Ramos (cell line): ENCODE results near the gene ALKBH6.
"Not testable (repeated sequence)": the region's sequence is repeated elsewhere in the genome, so short reads cannot be mapped to it uniquely, and the experiment has no call there.

Experiments used
- in situ Hi-C: fragments of 300-500 bp; cut with MboI; formaldehyde crosslinking; loops from one replicate; pipeline ENCODE4 v1.14.3; 2022; ENCODE audit warnings: low sequenced_read_pairs; ENCODE audit not compliant: unreplicated experiment

ALKBH6 gene

DNA sequence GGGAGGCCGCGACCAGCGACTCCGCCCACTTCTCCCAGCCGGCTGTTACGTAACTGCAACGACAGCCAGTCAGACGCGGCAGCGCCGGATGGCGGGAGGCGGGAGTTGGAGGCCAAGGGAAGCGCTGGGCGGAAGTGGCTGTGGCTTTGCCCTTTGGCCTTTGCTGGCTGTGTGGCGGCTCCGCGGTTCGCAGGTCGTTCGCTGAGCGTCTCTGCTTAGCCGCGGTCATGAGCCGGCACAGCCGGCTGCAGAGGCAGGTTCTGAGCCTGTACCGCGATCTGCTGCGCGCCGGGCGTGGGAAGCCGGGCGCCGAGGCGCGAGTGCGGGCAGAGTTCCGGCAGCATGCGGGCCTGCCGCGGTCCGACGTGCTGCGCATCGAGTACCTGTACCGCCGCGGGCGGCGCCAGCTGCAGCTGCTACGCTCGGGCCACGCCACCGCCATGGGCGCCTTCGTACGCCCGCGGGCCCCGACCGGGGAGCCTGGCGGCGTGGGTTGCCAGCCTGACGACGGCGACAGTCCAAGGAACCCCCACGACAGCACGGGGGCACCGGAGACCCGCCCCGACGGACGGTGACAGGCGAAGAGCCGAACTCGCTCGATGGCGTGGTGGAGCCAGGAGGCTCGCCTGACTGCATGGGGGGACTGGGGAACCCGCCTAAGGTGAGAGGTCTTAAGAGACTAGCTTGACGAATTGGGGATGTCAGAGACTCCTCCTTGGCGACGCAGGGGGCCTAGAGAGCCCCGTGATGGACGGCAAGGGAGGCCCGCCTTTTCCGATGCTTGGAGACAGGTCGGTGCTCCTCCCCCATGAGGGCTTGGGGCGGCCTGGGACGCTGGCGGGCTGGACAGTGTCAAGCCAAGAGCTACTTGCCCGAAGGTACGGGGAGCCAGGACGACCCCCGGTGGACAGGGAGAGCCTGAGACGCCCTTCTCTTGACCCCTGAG is 18.7 kb downstream of the ALKBH6 start, which contains the start of gene SDHAF1:
SDHAF1 (plus strand) TSS at position 141 of the 946 bp plus-strand sequence; CDS start at position 228, 87 bp downstream.
- in situ Hi-C loops = no loop called here

DNA sequence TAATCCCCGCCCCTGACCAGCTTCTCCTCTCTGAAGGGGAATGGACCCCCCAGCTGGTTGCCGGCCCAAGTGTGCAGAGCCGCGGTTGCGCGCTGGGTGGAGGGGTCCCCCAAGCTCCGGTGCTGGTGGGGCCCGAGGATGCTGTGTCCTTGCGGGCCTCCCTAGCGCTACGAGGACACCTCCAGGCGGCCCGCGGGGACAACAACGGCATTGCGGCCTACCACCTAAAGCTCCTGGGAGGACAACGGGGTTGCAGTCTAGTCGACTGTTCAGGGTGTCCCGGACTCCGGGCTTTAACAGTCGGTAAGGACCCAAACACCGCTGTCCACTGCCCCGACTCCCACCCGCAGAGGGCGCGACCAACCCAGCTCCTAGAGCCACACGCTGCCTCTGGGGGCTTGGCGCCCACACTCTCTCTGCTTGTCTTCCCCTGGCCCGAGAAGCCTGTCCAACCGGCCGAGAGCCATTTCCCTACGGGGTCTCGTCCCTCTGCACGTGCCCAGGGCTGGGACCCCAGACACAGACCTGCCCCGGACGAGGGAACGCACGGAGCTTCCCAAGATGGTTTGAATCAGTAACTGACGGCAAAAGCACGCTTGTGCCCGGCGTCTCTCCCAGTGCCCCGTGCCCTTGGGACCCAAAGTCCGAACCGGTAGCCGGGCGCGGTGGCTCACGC is 20.0 kb downstream of the ALKBH6 start:
- in situ Hi-C loops = no loop called here

DNA sequence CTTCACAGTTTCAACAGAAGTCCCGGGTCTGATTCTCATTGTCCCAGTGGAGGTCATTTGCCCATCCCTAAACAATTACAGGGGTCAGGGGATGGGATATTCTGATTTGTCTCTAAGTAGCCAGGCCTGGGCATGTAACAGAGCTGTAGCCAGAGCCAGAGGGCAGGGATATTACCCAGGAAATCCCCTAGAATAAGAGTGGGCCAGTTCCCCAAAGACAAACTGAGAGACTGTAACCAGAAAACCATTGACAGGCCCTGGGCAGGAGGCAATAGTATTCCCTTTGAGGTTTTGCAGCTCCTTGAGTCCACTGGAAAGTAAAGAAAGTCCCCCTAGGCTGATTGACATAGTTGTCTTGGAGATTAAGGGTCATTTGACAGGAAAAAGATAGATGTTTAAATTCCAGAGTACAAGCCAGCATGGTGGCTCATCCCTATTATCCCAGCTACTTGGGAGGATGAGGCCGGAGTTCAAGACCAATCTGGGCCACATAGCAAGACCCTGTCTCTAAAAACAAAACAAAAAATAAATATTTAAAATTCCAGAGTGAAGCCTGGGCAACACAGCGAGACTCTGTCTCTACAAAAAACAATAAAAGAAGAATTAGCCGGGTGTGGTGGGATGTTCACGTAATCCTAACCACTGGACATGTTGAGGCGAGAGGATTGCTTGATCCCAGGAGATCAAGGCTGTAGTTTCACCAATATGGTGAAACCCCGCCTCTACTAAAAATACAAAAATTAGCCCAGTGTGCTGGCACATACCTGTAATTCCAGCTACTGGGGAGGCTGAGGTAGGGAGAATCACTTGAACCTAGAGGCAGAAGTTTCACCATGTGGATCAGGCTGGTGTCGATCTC is 20.9 kb downstream of the ALKBH6 start:
- in situ Hi-C loops = no loop called here

DNA sequence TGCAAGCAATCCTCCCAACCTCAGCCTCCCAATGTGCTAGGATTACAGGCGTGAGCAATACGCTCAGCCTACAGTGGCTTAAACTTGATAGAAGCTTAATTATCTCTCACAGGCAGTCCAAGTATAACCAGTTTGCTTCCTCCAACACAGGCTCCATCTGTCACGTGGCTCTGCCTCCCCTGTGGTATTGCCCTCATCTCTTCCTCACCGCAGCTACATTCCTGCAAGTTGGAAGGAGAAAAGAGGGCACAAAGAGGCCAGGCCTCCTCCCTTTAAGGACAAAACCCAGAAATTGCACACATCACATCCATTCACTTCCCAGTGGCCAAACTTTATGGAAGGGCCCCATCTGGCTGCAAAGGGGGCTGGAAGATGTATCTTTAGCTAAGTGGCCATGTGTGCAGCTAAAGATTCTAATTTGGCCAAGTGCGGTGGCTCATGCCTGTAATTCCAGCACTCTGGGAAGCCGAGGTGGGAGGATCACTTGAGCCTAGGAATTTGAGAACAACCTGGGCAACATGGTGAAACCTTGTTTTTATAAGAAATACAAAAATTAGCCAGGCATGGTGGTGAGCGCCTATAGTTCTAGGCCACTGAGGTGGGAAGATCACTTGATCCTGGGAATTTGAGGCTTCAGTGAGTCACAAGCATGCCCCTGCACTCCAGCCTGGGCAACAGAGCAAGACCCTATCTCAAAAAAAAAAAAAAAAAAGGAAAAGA is 22.1 kb downstream of the ALKBH6 start:
- in situ Hi-C loops = no loop called here

DNA sequence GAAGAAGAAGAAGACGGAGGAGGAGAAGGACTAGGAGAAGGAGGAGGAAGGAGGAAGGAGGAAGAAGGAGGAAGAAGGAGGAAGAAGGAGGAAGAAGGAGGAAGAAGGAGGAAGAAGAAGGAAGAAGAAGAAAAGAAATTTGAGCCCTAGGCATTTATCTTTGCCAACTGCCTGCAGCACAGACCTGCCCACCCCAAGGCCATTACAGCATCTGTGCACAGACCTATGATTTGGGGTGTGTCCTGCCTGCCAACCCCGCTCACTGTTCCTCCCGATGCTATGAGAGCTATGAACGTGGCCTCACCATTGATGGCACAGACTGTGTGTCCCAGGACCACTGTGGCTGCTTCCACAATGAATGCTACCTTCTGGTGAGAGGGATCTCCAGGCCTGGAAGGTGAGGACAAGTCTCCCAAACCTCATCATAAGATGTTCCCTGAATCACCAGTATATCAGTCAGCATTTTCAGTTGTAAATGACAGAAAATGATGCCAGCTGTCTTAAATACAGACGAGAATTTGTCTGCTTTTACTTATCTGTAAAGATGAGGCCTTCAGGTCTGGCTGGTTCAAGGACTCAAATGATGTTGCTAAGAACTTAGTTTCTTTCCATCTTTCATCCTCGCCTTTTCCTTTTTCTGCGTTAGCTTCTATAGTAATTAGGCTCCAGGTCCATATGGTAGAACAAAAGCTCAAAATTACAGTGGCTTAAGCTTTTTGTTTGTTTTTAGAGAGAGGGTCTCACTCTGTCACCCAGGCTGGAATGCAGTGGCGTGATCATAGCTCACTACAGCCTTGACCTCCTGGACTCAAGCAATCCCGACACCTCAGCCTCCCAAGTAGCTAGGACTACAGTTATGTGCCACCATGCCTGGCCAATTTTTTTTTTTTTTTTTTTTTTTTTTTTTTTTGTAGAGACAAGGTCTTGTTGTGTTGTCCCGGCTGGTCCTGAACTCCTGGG is 23.0 kb downstream of the ALKBH6 start:
- in situ Hi-C loops = no loop called here

DNA sequence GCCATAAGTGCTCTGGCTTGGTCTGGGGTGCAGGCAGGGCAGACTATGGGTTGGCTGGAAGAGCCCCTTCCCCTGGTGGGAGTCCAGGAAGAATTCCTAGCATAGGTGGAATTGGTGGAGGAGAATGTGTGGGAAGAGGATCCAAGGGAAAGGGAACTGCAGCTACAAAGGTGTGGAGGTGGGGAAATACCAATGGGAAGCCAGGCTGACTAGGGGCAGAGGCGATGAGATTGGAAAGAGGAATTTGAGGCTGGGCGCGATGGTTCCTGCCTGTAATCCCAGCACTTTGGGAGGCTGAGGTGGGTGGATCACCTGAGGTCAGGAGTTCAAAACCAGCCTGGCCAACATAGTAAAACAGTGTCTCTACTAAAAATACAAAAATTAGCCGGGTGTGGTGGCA is 23.9 kb downstream of the ALKBH6 start:
- in situ Hi-C loops = no loop called here

DNA sequence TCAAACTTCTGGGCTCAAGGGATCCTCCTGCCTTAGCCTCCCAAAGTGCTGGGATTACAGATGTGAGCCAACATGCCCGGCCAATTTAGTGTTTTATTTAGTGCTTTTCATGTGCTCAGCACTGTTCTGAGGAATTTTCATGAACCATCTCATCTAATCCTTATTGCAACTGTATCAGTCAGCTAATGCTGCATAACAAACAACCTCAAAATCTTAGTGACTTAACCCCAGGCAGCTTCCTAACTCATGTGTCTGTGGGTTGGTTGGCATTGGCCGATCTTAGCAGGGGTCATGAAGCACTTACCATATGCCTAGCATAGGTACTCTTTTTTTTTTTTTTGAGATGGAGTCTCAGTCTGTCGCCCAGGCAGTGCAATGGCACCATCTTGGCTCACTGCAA is 25.2 kb downstream of the ALKBH6 start:
- in situ Hi-C loops = no loop called here

DNA sequence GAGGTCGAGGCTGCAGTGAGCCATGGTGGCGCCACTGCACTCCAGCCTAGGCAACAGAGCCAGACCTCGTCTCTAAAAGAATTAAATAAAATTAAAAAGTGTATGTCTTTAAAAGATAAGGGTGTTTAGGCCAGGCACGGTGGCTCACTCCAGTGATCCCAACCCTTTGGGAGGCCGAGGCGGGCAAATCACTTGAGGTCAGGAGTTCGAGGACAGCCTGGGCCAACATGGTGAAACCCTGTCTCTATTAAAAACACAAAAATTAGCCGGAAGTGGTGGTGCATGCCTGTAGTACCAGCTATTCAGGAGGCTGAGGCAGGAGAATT is 26.5 kb downstream of the ALKBH6 start:
- in situ Hi-C loops = no loop called here

DNA sequence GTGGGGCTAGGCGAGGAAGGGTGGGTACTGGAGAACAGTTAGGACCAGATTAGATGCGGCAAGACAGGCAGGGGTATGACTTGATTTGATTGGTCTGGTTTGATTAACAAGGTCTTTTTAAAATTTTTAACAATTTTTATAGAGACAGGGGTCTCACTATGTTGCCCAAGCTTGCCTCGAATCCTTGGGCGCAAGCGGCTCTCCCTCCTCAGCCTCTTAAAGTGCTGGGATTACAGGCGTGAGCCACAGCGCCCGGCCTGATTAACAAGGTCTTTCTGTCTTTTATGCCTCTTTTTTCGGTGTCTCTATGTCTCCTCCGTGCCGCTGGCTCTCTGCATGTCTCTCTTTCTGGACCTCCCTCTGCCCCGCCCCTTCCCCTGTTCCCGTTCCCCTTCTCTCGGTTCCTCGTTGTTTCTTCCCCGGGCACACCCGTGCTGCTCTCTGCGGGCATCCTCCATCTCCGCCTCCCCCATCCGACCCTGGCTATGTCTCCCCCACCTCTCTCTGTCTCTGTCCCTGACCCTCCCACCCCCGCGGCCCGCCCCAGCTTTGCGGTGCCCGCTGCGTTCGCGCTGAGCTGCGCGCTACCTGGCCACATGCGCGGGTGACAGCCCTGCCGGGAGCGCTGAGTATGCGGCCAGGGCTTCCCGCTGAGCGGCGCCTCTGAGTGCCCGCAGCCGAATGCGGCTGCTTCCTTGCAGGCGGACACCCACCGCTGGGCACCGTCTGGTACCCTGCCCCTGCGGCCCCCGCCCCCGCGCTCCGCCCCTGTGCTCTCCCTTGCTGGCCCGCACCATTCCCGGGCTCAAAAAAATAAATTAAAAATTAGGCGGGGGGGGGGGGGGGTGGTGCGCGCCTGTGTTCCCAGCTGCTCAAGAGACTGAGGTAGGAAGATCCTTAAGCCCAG is 27.1 kb downstream of the ALKBH6 start:
- in situ Hi-C loops = no loop called here

DNA sequence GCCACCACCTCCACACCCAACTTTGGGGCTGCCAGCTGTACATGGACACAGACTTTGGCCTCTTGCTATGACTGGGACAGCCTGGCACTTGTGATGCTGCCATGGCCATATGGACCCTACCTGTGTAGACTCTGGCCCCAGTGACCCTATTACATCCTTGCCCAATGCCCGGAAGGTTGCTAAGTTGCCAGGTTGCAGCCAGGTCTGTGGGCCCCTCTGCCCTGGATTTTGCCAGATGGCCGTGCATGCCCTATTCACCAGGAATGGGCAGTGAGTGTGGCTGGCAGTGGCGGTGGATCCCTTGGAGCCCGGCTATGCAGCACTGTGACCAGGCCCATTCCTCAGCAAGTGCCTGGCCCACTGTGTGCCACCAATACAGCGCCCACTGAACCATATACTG is 27.9 kb downstream of the ALKBH6 start:
- in situ Hi-C loops = no loop called here

DNA sequence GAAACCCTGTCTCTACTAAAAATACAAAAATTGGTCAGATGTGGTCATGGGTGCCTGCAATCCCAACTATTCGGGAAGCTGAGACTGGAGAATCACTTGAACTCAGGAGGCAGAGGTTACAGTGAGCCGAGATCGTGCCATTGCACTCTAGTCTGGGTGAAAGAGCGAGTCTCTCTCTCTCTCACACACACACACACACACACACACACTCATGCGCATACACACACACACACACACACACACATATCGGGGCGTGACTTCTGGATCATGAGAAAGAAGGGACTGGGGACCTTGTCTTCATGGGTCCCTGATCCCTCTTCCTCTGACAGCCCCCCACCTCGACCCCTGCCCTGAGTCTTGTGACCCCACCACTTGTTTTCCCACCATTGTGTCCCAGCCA is 30.8 kb downstream of the ALKBH6 start:
- in situ Hi-C loops = no loop called here

DNA sequence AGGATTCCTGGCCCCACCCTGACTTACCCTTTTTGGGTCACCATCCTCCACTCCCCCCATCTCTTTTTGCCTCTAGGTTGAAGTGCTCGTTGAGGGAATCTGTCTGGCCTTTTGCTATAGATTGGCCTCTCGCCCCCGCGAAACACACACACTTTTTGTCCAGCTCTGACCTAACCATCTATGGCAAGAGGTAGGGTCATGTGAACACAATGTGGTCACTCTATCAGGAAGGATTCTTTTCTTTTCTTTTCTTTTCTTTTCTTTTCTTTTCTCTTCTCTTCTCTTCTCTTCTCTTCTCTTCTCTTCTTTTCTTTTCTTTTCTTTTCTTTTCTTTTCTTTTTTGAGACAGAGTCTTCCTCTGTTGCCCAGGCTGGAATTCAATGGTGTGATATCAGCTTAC is 33.0 kb downstream of the ALKBH6 start:
- in situ Hi-C loops = not testable (repeated sequence)

DNA sequence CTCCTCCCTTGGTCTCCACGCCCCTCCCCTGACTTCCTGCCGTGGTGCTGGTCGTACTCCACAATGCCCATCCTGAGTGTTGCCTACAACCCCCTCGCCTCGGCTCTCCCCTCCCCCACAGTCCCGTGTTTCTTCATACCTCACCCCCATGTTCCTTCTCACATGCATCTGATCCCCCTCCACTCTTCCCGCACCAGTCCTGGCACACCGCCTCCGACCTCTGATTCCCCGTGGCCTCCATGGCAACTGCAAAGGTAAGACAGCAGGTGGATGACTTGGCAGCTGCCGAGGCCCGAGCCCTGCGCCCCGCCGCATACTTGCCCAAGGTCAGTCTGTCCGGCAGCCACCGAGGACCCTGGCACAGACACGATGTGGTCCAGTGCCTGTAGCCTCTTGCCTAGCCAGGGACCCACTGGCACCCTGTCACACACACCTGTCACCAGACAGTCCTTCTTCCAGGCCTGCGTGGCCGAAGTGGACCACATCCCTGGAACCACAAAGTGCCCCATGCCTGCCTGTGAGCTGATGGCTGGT is 35.1 kb downstream of the ALKBH6 start:
- in situ Hi-C loops = no loop called here

DNA sequence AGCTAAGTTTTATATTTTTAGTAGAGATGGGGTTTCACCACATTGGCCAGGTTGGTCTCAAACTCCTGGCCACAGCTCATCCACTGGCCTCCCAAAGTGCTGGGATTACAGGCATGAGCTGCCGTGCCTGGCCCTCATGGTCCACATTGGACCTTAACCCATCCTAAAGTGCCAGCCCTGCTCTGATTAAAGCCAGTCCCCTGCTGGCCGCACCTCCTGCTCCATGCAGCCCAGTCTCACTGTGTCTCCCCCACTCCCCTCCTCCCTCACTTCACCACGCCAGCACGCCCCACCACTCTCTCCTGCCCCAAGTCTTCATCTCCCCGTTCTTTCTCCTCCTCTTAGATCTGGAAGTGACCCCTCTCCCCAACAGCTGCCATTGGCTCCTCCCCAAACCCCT is 35.7 kb downstream of the ALKBH6 start:
- in situ Hi-C loops = no loop called here

DNA sequence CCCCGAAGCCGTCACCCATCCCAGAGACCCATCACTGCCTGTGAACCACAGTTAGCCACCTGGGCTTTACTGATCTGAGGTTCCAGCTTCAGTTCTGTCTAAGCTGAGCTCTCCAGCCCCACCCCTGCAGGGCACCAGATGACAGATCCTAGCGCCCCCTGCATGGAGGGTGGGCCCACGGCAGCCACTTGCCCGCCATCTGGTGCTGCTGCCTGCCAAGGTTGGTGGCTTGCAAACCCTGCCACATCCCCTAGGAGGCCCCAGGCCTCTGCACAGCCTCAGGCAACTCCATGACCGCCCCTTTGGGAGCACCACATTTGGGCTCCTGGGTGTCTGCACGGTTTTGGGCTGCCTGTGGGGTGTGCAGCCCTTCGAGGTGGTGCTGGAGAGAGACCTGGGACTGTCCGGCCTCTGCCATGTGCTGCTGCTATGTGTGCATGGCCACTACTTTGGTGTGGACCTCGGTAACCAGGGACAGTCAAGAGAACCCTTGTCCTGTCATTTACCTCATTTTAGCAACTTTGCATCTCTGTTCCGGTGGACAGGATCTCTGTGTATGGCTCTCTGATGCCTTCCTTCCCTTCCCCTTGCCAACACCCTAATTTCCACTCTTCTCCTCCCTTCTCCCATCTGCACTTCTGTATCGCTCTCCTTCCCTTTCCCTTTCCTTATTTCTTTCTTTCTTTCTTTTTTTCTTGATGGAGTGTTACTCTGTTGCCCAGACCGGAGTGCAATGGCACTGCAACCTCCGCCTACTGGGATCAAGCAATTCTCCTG is 36.4 kb downstream of the ALKBH6 start:
- in situ Hi-C loops = no loop called here

DNA sequence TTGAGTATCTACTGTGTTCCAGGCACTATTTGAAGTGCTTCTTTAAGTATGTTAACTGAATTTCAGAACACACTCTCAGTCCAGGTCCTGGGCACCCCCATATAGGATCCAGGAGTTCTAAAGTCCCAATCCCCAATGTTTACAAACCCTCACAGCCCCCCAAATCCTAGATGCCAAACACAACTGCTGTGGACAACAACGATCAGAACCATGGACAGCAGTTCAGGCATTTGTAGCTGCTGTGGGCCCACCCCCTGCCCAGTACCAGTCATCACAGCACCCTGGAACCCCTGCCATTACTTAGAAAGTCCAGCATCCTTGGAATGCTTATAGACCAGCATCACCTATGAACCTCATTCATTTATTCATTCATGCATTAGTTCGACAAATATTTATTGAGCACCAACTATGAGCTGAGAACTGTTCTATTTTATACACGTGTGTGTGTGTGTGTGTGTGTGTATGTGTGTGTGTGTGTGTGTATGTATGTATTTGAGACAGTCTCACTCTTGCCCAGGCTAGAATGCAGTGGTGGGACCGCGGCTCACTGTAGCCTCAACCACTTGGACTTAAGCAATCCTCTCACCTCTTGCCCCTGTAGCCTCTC is 38.3 kb downstream of the ALKBH6 start:
- in situ Hi-C loops = no loop called here

DNA sequence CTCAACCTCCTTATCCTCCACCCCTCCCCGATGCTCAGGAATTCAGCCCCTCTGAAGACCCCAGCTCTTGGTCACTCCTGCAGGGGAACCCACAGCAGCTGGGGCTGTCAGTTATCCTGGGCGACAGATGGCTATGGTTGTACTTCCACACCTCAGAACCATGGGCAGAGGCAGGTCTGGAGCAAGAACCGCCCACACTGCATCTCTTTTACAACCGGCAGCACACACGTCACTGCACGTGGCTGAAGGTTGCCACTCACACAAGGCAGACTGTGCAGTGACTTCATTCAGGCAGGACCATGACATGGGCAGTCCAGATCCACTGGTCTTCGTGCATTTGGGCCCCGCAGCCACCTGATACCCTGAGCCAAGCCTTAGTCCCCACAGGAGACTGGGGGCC is 40.5 kb downstream of the ALKBH6 start:
- in situ Hi-C loops = no loop called here
